Stomach smooth muscle (tissue), 2 donors: ENCODE data around the gene DCHS2.

Experiments used
- H3K27ac ChIP-seq: one replicate; pipeline ENCODE4 v1.7.0; 2013; ENCODE audit warnings: mild to moderate bottlenecking, low read length, inconsistent platforms
- H3K27me3 ChIP-seq, 2 donors: one replicate each; pipeline ENCODE4 v1.7.0; 2013; ENCODE audit warnings: low read length in 2 of 2; ENCODE audit not compliant: insufficient read depth in 2 of 2, control insufficient read depth in 1 of 2
- H3K36me3 ChIP-seq, 2 donors: one replicate each; pipeline ENCODE4 v1.7.0; 2013; ENCODE audit warnings: low read length in 2 of 2; ENCODE audit not compliant: control insufficient read depth in 2 of 2, insufficient read depth in 2 of 2
- H3K4me1 ChIP-seq: one replicate; pipeline ENCODE4 v1.7.0; 2013; ENCODE audit warnings: low read length; ENCODE audit not compliant: control insufficient read depth, insufficient read depth
- H3K4me3 ChIP-seq, 2 donors: one replicate each; pipeline ENCODE4 v1.7.0; 2013; ENCODE audit warnings: low read length in 2 of 2
- H3K9ac ChIP-seq, 2 donors: one replicate each; pipeline ENCODE4 v1.7.0; 2013; ENCODE audit warnings: low read length in 2 of 2, mild to moderate bottlenecking in 1 of 2
- H3K9me3 ChIP-seq, 2 donors: one replicate each; pipeline ENCODE4 v1.7.0; 2013; ENCODE audit warnings: low read length in 2 of 2; ENCODE audit not compliant: control insufficient read depth in 2 of 2
- donor health status: healthy.
- donor health status: Pancreatic carcinoma.

Gene DCHS2, protein sequence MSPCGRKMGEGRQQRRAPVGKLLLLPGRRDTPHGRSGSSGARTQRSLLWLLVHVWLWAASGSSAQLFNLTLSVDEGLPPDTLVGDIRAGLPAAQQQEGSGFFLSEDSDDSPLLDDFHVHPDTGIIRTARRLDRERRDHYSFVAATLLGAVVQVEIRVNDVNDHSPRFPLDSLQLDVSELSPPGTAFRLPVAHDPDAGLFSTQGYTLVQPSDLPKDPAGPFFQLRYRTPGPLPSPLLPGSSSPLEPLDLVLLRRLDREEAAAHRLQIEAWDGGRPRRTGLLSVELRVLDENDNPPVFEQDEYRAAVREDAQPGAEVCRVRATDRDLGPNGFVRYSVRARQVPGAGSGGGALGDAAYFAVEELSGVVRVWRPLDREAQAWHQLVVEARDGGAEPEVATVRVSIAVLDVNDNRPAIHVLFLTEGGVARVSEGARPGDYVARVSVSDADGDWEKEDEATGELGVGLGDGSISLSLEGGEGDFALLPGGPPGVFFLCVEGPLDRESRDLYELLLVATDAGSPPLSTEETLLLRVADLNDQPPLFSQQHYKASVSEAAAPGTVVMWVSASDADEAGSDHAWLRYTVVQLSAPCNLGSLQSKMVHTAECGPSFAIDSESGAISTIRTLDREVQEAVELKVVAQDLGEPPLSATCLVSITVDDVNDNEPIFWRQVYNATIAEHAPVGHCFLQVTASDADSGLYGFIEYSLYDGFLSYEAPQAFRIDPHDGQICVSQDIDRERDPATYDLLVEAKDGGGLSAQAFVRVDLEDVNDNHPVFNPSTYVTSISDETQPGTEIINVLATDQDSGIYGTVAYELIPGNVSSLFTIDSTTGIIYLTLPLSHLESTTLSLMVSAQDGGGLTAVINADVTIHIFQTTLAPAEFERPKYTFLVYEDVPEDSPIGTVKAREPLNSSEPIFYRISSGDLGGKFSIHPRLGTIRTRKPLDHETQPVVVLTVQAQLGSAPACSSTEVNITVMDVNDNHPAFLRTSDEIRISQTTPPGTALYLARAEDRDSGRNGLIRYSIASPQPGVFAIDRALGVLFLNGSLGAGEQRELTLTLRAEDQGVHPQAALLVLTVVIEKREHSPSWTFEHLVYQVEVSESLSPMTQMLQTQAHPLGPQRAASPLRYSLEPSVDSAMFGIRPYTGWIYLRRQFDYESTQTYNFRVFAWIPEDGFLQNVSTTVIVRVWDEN (N-terminal part only)

DNA sequence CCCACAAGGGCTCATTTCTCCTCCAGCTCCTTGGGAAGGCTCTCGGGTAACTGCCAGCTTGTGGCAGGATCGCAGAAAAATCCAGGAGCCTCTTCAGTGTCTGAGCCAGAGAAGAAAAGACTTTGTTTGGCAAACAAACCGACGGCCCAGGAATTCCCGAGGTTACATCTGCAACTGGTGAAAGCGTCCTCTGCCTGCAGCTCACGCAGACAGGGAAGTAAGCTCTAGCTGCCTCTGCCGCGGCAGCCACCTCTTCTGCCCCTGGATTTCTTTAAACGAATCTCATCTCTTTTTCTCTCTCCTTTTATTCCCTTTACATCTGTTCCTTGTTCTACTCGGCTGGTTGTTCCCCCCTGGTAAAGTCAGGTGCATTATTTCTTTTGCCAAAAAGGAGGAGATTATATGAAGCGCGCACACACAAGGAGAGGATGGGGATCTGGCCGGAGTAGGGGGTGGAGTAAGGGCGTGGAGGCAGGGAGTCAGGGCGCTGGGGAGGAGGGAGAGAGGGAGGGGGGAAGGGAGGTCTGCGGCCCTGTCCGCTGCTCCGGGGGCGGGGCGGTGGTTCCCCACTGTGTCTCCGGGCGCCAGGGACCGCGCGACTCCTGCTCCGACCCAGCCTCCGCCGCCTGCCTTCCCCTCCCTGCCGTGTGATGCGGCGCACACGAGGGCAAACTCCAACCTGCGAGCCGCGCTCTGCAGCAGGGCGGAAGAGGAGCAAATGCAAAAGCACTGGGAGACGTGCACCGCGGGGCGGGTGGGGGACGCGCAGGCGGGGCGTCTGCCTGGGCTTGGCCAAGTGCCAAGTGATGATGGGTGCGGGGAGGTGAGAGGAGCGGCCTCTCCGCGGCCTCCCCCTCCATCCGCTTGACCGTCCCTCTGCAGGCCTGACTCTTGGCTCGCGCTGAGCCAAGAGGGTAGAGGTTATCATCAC is at the start of gene DCHS2:
TSS of gene DCHS2 (minus strand) at position 459 of the 931 bp plus-strand sequence. CDS start at position 15, 444 bp downstream.
- Histone ChIP-seq H3K4me1 (peaks cover 20% of the 10 kb centered on the region), H3K27me3 (peaks cover 8% of the 10 kb centered on the region in 2 donors), H3K27ac (no peak within 1 kb of the TSS), H3K4me3 (peak within 1 kb of the TSS; percentile 73 to 74), H3K36me3 (no peaks in the 10 kb centered on the region), H3K9me3 (no peaks in the 10 kb centered on the region), H3K9ac (peak within 1 kb of the TSS; percentile 2 to 52)

DNA sequence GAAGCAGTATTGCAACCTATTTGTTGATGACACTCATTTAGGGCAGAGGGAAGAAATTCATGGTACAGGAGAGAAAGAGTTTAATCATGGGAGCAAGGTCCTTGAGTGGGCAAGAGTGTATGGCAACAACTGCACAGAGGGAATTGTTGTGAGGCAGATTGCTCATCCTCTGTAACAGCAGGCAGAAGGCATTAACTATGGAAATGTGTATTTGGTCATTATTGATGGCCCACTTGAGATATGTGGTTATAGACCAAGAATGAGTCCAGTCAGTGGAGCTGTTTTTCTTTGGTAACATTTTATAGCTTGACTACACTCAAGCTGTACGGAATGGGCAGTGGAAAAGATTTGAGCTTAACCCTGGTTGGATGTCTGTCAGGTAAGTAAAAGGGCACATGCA is 42.7 kb upstream of the DCHS2 start:
- no peaks in the 10 kb centered on the region for H3K4me1 ChIP-seq
- no peak overlapping the region for H3K4me3 ChIP-seq
- H3K27ac ChIP-seq, result no peak overlapping the region
- peaks cover 15 to 21% of the 10 kb centered on the region in 2 donors for H3K36me3 ChIP-seq
- H3K9me3 ChIP-seq, result no peaks in the 10 kb centered on the region
- no peak overlapping the region for H3K9ac ChIP-seq
- no peaks in the 10 kb centered on the region for H3K27me3 ChIP-seq

DNA sequence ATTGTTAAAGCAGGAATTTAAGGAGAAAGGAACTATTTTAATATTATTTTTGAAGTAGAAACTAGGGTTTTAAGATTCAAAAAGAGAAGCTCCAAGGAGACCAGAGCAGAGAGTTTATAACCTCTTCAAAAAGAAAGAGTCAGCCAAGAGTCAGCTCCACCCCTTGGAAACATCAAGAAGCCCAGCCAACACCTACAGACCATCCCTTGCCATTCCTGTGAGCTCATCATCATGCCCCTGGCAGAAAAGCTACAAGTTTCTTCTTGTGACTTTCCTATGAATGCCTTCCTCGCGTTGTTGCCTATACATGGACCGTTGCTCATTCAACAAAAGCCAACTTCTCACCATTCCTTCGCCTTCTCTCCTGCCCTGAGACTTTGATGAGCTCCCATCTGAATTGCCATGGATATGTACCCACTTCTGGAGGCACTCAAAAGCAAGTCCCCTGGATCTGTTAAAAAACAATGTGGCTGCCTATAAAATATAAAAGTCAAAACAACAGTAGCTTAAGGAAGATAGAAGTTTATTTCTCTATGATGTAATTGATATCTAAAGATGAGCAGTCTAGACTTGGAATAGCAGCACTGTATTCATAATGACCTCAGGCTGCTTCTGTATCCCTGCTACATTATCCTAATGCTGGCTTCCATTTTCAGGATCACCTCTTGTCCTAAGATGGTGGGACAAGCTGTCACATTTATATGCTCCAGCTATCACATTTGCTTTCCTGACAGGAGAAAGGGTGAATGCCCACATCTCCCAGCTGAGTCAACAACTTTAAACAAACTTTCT is 38.3 kb upstream of the DCHS2 start:
- no peaks in the 10 kb centered on the region for H3K9me3 ChIP-seq
- H3K27me3 ChIP-seq, result no peaks in the 10 kb centered on the region
- H3K36me3 ChIP-seq, result no peaks in the 10 kb centered on the region
- no peak overlapping the region for H3K27ac ChIP-seq
- H3K9ac ChIP-seq, result no peak overlapping the region
- no peaks in the 10 kb centered on the region for H3K4me1 ChIP-seq
- H3K4me3 ChIP-seq, result no peak overlapping the region

DNA sequence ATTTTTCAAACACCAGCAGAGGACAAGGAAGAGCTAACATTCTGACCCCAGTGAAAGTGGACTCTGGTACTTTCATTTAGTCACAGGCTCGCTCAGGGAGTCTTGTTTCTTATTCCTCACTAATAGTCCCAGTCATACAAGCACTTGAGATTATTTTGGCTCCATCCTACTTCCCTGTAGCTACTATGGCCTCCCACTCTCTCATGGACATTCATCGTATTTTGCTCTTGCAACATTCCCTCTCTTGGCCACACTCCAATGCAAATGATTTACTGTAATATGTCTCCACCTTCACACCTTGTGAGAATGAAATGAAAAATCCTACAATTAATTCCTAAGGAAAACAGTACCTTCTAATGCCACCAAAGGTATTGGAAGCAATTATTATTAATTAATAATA is 37.3 kb upstream of the DCHS2 start:
- Histone ChIP-seq H3K4me1 (no peaks in the 10 kb centered on the region), H3K27me3 (no peaks in the 10 kb centered on the region), H3K36me3 (no peaks in the 10 kb centered on the region), H3K9ac (no peak overlapping the region), H3K27ac (no peak overlapping the region), H3K9me3 (no peaks in the 10 kb centered on the region), H3K4me3 (no peak overlapping the region)

DNA sequence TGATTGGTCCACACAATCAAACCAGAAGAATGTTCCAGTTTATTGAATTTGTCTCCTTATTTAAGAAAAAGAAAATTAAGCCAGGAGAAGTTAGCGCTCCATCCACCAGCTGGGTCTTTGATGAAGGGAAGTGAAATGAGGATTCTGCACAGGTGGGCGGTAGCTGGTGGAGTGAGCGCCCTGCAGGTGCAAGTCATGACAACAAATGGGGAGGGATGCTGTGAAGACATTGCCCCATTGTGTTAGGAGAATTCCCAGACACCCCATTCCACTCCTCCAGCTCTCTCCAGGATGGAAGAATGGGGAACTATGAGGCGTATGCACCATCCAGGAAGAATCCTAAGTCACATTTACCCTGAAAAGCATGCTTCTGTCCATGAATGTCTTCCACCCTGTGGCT is 35.7 kb upstream of the DCHS2 start:
- Histone ChIP-seq H3K9ac (no peak overlapping the region), H3K4me3 (no peak overlapping the region), H3K9me3 (no peaks in the 10 kb centered on the region), H3K4me1 (no peaks in the 10 kb centered on the region), H3K27ac (no peak overlapping the region), H3K36me3 (no peaks in the 10 kb centered on the region), H3K27me3 (no peaks in the 10 kb centered on the region)

DNA sequence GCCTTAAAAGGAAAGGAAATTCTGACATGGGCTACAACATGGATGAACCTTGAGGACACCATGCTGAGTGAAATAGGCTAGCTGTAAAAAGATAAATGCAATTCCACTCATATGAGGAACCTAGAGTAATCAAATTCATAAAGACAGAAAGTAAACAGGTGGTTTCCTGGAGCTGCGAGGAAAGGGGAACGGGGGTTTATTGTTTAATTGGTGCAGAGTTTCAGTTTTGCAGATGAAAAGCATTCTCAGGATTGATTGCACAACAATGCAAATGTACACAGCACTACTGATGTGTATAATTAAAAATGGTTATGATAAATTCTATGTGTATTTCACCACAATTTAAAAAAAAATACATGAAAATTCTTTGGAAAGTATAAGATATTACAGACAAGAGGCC is 34.6 kb upstream of the DCHS2 start:
- no peak overlapping the region for H3K4me3 ChIP-seq
- no peak overlapping the region for H3K9ac ChIP-seq
- H3K36me3 ChIP-seq, result no peaks in the 10 kb centered on the region
- H3K27ac ChIP-seq, result no peak overlapping the region
- H3K4me1 ChIP-seq, result no peaks in the 10 kb centered on the region
- H3K27me3 ChIP-seq, result no peaks in the 10 kb centered on the region
- H3K9me3 ChIP-seq, result no peaks in the 10 kb centered on the region

DNA sequence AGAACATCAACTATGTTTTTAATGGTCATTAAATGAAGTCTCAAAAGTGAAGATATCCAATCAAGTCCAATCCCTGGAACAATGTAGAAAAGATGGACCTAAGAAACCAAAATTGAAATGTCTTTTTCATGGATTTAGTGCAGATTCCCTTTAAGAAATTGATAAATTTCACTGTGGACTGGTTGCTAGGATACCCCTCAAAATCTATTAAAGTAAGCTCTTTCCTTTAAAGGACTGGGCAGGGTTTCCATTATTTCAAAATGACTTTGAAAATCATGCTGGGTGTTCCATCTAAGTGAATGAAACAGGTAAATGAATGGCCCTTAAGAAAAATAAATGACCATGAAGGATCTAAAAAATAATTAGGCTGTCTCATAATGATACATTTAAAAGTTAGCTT is 30.0 kb upstream of the DCHS2 start:
- Histone ChIP-seq H3K4me3 (no peak overlapping the region), H3K36me3 (no peaks in the 10 kb centered on the region), H3K27ac (no peak overlapping the region), H3K9me3 (no peaks in the 10 kb centered on the region), H3K4me1 (no peaks in the 10 kb centered on the region), H3K9ac (no peak overlapping the region), H3K27me3 (no peaks in the 10 kb centered on the region)

DNA sequence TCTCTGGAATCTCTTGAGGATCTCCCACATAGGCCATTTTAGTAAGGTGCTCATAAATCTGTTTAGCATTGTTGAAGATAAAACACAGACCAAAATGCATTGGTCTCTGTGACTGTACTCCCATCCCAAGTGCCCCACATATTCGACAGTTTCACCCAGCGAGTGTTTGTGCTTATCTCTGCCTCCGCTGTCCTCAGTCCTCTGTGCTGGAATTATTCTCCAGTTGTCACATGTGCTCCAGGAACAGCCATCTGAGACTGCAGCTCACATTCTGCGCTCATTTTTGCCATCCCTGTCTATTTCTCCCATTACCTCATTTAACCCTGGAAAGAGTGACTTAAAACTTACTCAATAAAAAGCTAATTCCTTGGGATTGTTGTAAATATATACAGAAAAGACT is 27.6 kb upstream of the DCHS2 start:
- H3K4me1 ChIP-seq, result no peaks in the 10 kb centered on the region
- no peak overlapping the region for H3K9ac ChIP-seq
- H3K4me3 ChIP-seq, result no peak overlapping the region
- no peak overlapping the region for H3K27ac ChIP-seq
- H3K27me3 ChIP-seq, result peaks cover 0 to 3% of the 10 kb centered on the region in 2 donors
- H3K36me3 ChIP-seq, result no peaks in the 10 kb centered on the region
- no peaks in the 10 kb centered on the region for H3K9me3 ChIP-seq

DNA sequence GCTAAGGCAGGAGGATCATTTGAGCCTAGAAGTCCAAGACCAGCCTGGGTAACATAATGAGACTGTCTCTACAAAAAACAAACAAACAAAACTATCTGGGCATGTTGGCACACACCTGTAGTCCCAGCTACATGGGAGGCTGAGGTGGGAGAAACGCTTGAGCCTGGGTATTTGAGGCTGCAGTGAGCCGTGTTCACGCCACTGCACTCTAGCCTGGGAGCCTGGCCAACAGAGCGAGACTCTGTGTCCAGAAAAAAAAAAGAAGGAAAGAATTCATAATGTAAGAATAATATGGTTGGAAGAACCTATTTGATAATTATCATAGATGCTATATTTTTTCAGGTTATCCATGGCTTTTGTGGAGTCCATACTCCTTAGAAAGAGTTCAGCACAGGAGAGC is 26.0 kb upstream of the DCHS2 start:
- Histone ChIP-seq H3K4me1 (no peaks in the 10 kb centered on the region), H3K27me3 (peaks cover 0 to 3% of the 10 kb centered on the region in 2 donors), H3K27ac (no peak overlapping the region), H3K4me3 (no peak overlapping the region), H3K9ac (no peak overlapping the region), H3K36me3 (no peaks in the 10 kb centered on the region), H3K9me3 (no peaks in the 10 kb centered on the region)
